BE2C (cell line): Measurements from ENCODE around the gene EXOC2.

Source experiments
- DNase-seq: peaks from one replicate; pipeline ENCODE4 v3.0.0-alpha.2; 2020
- H3K27me3 ChIP-seq: fragments of 250-450 bp; sonication (Bioruptor Pico); 2 replicates; pipeline ENCODE4 v1.5.1; 2020; ENCODE audit warnings: mild to moderate bottlenecking
- H3K36me3 ChIP-seq: fragments of 250-450 bp; sonication (Bioruptor Pico); 2 replicates; pipeline ENCODE4 v1.5.1; 2020; ENCODE audit warnings: mild to moderate bottlenecking
- H3K4me1 ChIP-seq: fragments of 250-450 bp; sonication (Bioruptor Pico); 2 replicates; pipeline ENCODE4 v1.5.1; 2020
- H3K4me3 ChIP-seq: 2 replicates; pipeline ENCODE4 v1.5.1; 2011; ENCODE audit warnings: low read depth, low read length
- H3K9me3 ChIP-seq: fragments of 250-450 bp; sonication (Bioruptor Pico); 2 replicates; pipeline ENCODE4 v1.5.1; 2020
- CTCF ChIP-seq: IDR thresholded peaks from 2 replicates; pipeline ENCODE4 v1.5.1; 2012; ENCODE audit warnings: mild to moderate bottlenecking, low read depth, low read length

The EXOC2 gene

GRCh38 chr6:599576-600448 lies 93.1 kb downstream of the EXOC2 start:
- H3K4me1 ChIP-seq = no peaks in the 10 kb centered on the region
- no peaks in the 10 kb centered on the region for H3K27me3 ChIP-seq
- H3K4me3 ChIP-seq = no peak overlapping the region
- TF ChIP-seq CTCF = no peak
- no peaks in the 10 kb centered on the region for H3K36me3 ChIP-seq
- no peaks in the 10 kb centered on the region for H3K9me3 ChIP-seq
- no peak for DNase-seq

- no peak for DNase-seq
- TF ChIP-seq CTCF = no peak
- Histone ChIP-seq H3K9me3 (no peaks in the 10 kb centered on the region), H3K27me3 (no peaks in the 10 kb centered on the region), H3K4me3 (no peak overlapping the region), H3K4me1 (no peaks in the 10 kb centered on the region), H3K36me3 (no peaks in the 10 kb centered on the region)
These were observed 99.1 kb downstream of the EXOC2 start for GRCh38 chr6:593907-594212.

- H3K27me3 ChIP-seq = no peaks in the 10 kb centered on the region
- no peaks in the 10 kb centered on the region for H3K4me1 ChIP-seq
- H3K4me3 ChIP-seq = no peak overlapping the region
- no peaks in the 10 kb centered on the region for H3K9me3 ChIP-seq
- TF ChIP-seq CTCF = peak; percentile 67
- peak; percentile 58 for DNase-seq
- H3K36me3 ChIP-seq = no peaks in the 10 kb centered on the region
These were observed 99.6 kb downstream of the EXOC2 start for GRCh38 chr6:593139-593906.

- DNase-seq = no peak
- H3K27me3 ChIP-seq = no peaks in the 10 kb centered on the region
- no peaks in the 10 kb centered on the region for H3K4me1 ChIP-seq
- H3K9me3 ChIP-seq = no peaks in the 10 kb centered on the region
- H3K36me3 ChIP-seq = no peaks in the 10 kb centered on the region
- no peak overlapping the region for H3K4me3 ChIP-seq
- no peak for TF ChIP-seq CTCF
These were observed 103.8 kb downstream of the EXOC2 start for GRCh38 chr6:589090-589489.

GRCh38 chr6:586553-586952 lies 106.4 kb downstream of the EXOC2 start:
- Histone ChIP-seq H3K4me1 (no peaks in the 10 kb centered on the region), H3K36me3 (no peaks in the 10 kb centered on the region), H3K27me3 (no peaks in the 10 kb centered on the region), H3K9me3 (no peaks in the 10 kb centered on the region), H3K4me3 (no peak overlapping the region)
- no peak for DNase-seq
- no peak for TF ChIP-seq CTCF

GRCh38 chr6:583635-584034 lies 109.3 kb downstream of the EXOC2 start:
- H3K4me1 ChIP-seq = no peaks in the 10 kb centered on the region
- H3K36me3 ChIP-seq = no peaks in the 10 kb centered on the region
- no peak overlapping the region for H3K4me3 ChIP-seq
- H3K9me3 ChIP-seq = no peaks in the 10 kb centered on the region
- DNase-seq = no peak
- no peak for TF ChIP-seq CTCF
- H3K27me3 ChIP-seq = no peaks in the 10 kb centered on the region
